Measurements from ENCODE around the gene OSMR.

The OSMR gene

DNA sequence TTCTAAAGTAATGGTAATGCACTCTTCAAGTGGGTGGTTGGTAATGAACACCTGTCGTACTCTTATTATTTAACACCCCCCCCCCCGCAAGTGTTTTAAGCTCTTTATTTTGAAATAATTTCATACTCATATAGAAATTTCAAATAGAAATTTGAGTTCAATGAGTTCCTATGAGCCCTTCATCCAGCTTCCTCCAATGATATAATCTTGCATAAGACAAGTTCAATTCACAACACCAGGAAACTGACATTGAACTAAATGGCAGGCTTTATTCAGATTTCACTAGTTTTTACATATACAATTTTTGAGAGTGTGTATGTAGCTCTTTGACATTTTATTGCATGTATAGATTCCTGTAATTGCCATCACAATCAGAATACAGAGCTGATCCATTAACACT is 30.9 kb upstream of the OSMR start:
- no peaks in the 10 kb centered on the region for H3K4me1 ChIP-seq
- in situ Hi-C loops (cut with MboI; ENCODE audit: low sequenced_read_pairs) = no loop called here
- no peak for DNase-seq (ENCODE audit: low spot score in 2 of 2)
- no peaks in the 10 kb centered on the region for H3K9me3 ChIP-seq
- no peaks in the 10 kb centered on the region for H3K27me3 ChIP-seq (ENCODE audit: low read depth)
- H3K36me3 ChIP-seq (replicated peaks) = no peaks in the 10 kb centered on the region
- no peak overlapping the region for H3K4me3 ChIP-seq

DNA sequence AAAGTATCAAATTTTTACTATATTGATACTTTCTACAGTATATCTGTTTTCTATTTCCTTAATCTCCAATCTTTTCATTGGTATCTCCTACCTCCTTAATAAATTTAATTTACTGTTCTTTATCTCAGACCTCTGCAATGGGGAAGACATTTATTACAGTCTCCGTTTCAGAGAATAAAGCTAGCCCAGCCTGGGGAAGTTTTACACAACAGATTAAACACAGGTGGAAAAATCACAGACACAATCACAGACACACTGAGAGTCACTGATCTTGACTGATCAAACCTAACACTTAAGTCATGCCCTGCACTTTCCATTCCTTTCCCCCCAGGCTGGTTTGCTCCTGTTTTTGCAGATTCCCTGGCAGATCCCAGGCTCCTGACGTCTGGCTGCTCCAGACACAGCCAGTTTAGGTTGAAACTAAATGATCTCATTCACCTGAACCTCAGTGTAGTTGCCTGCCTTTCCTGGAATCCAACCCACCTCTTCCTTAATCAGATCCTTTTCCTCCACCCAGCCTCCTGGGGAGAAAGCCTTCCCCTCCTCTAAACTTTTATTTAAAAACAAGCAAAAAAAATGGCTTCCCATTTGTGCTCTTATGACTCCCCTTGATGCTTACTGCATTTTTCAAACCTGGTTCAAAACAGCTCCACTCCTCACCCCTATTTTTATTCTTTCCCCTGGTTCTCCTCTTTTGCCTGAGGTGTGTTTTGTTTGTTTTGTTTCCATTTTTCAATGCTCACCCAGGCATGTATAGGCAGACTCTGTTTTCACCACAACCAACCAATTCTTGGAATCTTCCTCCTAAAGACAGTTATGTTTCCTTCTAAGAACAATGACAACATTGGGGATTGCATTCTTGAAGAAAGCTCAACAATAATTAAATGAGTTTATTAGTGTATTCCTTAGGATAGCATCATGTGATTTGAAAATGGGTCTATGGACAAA is 29.5 kb upstream of the OSMR start:
- no peak for DNase-seq (ENCODE audit: low spot score in 2 of 2)
- Histone ChIP-seq H3K36me3 (replicated peaks) (no peaks in the 10 kb centered on the region), H3K4me1 (no peaks in the 10 kb centered on the region), H3K27me3 (ENCODE audit: low read depth) (no peaks in the 10 kb centered on the region), H3K9me3 (no peaks in the 10 kb centered on the region), H3K4me3 (no peak overlapping the region)
- in situ Hi-C loops (cut with MboI; ENCODE audit: low sequenced_read_pairs) = no loop called here

DNA sequence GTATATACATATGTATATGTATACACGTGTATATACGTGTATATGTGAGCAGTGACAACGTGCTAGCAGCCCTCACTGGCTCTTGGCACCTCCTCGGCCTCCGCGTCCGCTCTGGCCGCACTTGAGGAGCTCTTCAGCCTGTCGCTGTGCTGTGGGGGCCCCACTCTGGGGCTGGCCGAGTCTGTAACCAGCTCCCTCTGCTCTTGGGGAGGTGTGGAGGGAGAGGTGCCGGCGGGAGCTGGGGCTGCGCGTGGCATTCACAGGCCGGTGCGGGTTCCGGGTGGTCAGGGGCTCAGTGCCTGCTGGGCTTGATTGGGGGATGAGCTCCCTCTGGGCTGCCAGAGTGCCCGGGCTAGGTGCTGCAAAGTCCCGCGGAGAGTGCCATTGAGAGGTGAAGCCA is 24.1 kb upstream of the OSMR start:
- H3K4me1 ChIP-seq = no peaks in the 10 kb centered on the region
- in situ Hi-C loops (cut with MboI; ENCODE audit: low sequenced_read_pairs) = no loop called here

DNA sequence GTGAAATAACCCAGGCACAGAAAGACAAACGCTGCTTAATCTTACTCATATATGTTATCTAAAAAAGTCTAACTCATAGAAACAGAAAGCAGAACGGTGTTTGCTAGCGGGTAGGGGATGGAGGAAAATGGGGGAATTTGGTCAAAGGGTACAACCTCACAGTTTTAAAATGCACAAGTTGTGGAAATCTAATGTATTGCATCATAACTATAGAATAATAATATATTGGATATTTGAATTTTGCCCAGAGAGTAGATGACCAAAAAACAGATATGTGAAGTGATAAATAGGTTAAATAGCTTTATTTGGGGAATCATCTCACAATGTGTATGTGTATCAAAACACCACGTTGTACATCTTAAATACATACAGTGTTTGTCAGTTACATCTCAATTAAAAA is 22.3 kb upstream of the OSMR start:
- in situ Hi-C loops (cut with MboI; ENCODE audit: low sequenced_read_pairs) = no loop called here
- Histone ChIP-seq H3K27me3 (ENCODE audit: low read depth) (no peaks in the 10 kb centered on the region), H3K4me1 (no peaks in the 10 kb centered on the region), H3K36me3 (replicated peaks) (no peaks in the 10 kb centered on the region), H3K4me3 (no peak overlapping the region), H3K9me3 (no peaks in the 10 kb centered on the region)
- DNase-seq (ENCODE audit: low spot score in 2 of 2) = no peak

More for the DNA sequence above, 24.1 kb upstream of the OSMR start:
- Histone ChIP-seq H3K4me3 (no peak overlapping the region), H3K36me3 (replicated peaks) (no peaks in the 10 kb centered on the region), H3K9me3 (no peaks in the 10 kb centered on the region), H3K27me3 (ENCODE audit: low read depth) (no peaks in the 10 kb centered on the region)
- DNase-seq (ENCODE audit: low spot score in 2 of 2) = no peak

DNA sequence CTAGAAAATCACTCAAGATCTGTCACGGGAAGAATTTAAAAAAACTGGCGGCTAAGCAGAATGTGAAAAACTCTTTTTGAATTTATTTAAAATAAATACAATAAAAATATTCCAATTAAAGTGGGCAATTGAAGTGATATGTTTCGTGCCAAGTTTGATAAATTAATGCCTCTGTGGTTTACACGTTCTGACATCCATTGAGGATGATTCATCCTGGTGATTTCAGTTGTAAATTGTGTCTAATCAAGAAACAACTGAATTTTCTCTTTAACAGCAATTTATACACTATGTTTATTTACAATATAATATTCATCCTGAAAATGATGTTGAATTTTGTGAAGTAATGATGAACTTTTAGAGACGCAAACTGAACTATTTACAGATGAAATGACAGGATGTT is 21.0 kb upstream of the OSMR start:
- no peak for DNase-seq (ENCODE audit: low spot score in 2 of 2)
- H3K4me1 ChIP-seq = no peaks in the 10 kb centered on the region
- no peaks in the 10 kb centered on the region for H3K9me3 ChIP-seq
- no peaks in the 10 kb centered on the region for H3K27me3 ChIP-seq (ENCODE audit: low read depth)
- in situ Hi-C loops (cut with MboI; ENCODE audit: low sequenced_read_pairs) = no loop called here
- no peaks in the 10 kb centered on the region for H3K36me3 ChIP-seq (replicated peaks)
- no peak overlapping the region for H3K4me3 ChIP-seq

DNA sequence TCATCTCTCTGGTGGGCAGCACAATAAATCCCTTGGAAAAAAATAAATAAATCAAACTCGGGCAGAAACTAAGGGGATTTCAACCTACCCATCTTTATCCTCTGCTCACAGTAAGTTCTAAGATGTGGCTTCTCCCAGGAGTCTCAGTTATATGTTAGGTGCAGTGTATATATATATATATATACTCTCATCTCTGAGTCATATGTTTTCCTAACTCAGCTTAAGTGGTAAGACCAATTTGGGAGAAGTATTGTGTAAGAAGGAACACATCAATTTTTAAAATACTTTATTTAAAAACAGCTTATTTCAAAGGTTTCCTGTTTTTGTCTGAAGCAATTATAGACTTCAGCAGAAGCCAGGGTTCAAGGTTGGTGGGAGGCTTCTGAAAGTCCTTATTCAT is 20.3 kb upstream of the OSMR start:
- no peaks in the 10 kb centered on the region for H3K4me1 ChIP-seq
- no peaks in the 10 kb centered on the region for H3K9me3 ChIP-seq
- in situ Hi-C loops (cut with MboI; ENCODE audit: low sequenced_read_pairs) = no loop called here
- no peaks in the 10 kb centered on the region for H3K36me3 ChIP-seq (replicated peaks)
- no peaks in the 10 kb centered on the region for H3K27me3 ChIP-seq (ENCODE audit: low read depth)
- no peak overlapping the region for H3K4me3 ChIP-seq
- DNase-seq (ENCODE audit: low spot score in 2 of 2) = no peak

DNA sequence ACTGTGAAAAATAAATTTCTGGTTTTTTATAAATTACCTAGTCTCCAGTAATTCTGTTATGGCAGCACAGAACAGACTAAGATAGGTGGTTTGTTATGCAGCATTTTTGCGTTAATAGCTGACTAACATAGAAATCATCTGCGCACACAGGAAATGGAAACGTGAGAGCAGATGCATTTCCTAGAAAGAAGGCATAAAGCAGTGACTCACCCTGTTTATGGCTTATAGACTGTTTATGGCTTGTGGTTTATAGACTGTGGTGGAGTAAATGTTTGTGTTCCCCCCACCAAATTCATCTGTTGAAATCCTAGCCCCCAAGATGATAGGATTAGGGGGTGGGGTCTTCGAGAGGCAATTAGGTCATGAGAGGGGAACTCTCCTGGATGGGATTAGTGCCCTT is 18.3 kb upstream of the OSMR start:
- H3K27me3 ChIP-seq (ENCODE audit: low read depth) = no peaks in the 10 kb centered on the region
- no peaks in the 10 kb centered on the region for H3K36me3 ChIP-seq (replicated peaks)
- no peak for DNase-seq (ENCODE audit: low spot score in 2 of 2)
- H3K4me3 ChIP-seq = no peak overlapping the region
- H3K4me1 ChIP-seq = no peaks in the 10 kb centered on the region
- in situ Hi-C loops (cut with MboI; ENCODE audit: low sequenced_read_pairs) = no loop called here
- no peaks in the 10 kb centered on the region for H3K9me3 ChIP-seq

DNA sequence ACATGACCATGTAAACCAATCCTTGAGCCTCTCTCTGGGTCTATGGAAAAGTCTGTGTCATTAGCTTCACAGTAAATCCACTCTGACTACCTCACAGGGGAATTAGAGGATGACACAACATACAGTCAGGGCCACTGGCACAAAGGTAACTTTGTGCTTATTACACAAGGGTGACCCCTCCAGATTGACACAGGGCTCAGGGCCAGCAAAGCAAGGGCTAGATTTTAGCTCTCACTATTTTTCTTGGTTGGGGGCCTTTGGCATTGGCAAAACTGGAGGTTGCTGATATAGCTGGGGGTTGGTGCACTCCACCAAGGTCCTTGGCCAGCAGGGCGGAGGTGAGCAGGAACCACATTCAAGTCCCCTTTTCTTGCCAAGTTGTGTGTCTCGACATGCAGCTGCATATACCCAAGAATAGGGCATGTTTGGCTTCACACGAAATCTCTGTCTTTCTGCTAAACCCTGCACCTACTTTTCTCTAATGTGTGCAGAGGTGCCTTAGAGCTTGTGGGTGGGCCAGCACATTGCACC is 15.2 kb upstream of the OSMR start:
- Histone ChIP-seq H3K4me1 (no peaks in the 10 kb centered on the region), H3K4me3 (no peak overlapping the region), H3K36me3 (replicated peaks) (no peaks in the 10 kb centered on the region), H3K27me3 (ENCODE audit: low read depth) (no peaks in the 10 kb centered on the region), H3K9me3 (no peaks in the 10 kb centered on the region)
- DNase-seq (ENCODE audit: low spot score in 2 of 2) = no peak
- in situ Hi-C loops (cut with MboI; ENCODE audit: low sequenced_read_pairs) = loop anchor here (10.0 kb wide), 1 partner anchor 94 kb away; no protein-coding TSS in a partner anchor

DNA sequence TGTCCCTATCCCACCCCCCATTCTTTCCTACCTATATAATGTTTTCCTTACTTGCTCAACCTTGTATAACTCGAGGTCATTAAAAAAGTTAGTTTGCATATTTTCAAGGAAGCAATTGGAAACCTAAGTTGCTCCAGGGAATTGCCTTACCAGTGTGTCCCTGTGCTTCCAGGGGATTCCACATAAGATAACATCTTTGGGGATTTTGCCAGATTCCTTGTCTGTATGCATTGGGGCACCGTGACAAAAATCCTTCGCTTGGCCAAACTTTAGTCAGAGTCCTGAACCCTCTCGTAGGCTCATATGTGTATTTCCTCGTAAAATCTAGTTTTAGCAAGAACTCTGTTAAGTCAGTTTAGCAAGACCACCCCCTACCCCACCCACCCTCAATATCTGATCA is 14.7 kb upstream of the OSMR start:
- Histone ChIP-seq H3K27me3 (ENCODE audit: low read depth) (no peaks in the 10 kb centered on the region), H3K9me3 (no peaks in the 10 kb centered on the region), H3K4me3 (no peak overlapping the region), H3K4me1 (no peaks in the 10 kb centered on the region), H3K36me3 (replicated peaks) (no peaks in the 10 kb centered on the region)
- no peak for DNase-seq (ENCODE audit: low spot score in 2 of 2)
- in situ Hi-C loops (cut with MboI; ENCODE audit: low sequenced_read_pairs) = loop anchor here (10.0 kb wide), 1 partner anchor 94 kb away; no protein-coding TSS in a partner anchor

DNA sequence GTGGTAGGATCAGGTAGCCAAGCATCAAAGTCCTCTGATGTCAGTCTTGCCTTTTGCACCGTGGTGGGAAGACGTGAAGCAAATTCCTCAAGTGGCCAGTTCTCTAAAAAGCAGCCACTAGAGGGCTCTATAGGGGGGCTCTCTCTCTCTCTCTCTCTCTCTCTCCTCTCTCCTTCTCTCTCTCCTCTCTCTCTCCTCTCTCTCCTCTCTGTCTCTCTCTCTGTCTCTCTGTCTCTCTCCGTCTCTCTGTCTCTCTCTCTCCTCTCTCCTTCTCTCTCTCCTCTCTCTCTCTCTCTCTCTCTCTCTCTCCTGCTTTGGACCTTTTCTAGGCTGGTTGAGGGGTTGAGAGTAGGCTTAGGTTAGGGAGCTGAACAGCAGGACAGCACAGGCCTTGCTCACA is 13.9 kb upstream of the OSMR start:
- in situ Hi-C loops (cut with MboI; ENCODE audit: low sequenced_read_pairs) = loop anchor here (10.0 kb wide), 1 partner anchor 93 kb away; no protein-coding TSS in a partner anchor
- DNase-seq (ENCODE audit: low spot score in 2 of 2) = peak; percentile 31 to 49
- Histone ChIP-seq H3K36me3 (replicated peaks) (no peaks in the 10 kb centered on the region), H3K4me1 (no peaks in the 10 kb centered on the region), H3K9me3 (no peaks in the 10 kb centered on the region), H3K27me3 (ENCODE audit: low read depth) (no peaks in the 10 kb centered on the region), H3K4me3 (no peak overlapping the region)

DNA sequence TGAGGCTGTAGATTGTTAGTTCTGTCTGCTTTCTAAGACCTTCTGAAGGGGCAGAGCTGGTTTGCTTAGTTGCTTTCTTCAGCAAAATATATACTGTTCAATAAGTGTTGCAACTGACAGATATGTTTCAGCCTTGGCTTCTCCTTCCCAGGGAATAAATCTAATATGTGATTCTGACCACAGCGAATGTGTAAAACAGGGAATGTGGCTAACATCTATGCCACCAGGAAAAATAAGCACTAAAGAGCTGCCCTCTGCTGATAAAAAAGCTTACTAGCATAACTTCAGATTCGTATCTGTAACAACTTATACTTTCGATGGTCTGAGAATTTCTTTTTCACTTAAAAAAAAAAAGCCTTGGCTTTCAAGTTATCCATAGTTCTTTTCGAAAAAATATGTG is 13.0 kb upstream of the OSMR start:
- Histone ChIP-seq H3K4me3 (no peak overlapping the region), H3K27me3 (ENCODE audit: low read depth) (no peaks in the 10 kb centered on the region), H3K36me3 (replicated peaks) (no peaks in the 10 kb centered on the region), H3K4me1 (no peaks in the 10 kb centered on the region), H3K9me3 (no peaks in the 10 kb centered on the region)
- DNase-seq (ENCODE audit: low spot score in 2 of 2) = no peak
- in situ Hi-C loops (cut with MboI; ENCODE audit: low sequenced_read_pairs) = loop anchor here (10.0 kb wide), 1 partner anchor 92 kb away; no protein-coding TSS in a partner anchor

DNA sequence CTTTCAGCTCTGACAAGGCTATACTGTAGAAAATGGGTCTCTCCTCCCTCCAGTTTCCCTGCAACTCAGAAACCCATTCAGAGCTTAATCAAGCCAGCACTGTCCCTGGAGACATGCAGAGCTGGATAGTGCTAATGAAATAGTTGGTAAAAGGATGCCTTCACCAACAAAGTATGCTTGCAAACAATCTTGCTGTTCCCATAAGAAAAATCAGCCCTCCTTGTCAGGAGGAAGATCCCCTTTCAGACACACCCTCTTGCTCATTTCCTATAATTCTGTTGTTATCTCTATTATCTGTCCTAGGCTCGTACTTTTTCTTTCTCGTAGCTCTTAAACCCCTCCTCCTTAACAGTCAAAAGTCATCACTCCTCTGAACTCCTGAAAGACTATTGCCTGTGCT is 9.9 kb upstream of the OSMR start:
- H3K4me1 ChIP-seq = no peaks in the 10 kb centered on the region
- H3K27me3 ChIP-seq (ENCODE audit: low read depth) = no peaks in the 10 kb centered on the region
- H3K36me3 ChIP-seq (replicated peaks) = no peaks in the 10 kb centered on the region
- H3K9me3 ChIP-seq = no peaks in the 10 kb centered on the region
- no peak for DNase-seq (ENCODE audit: low spot score in 2 of 2)
- in situ Hi-C loops (cut with MboI; ENCODE audit: low sequenced_read_pairs) = loop anchor here (10.0 kb wide), 1 partner anchor 89 kb away; no protein-coding TSS in a partner anchor
- no peak overlapping the region for H3K4me3 ChIP-seq

DNA sequence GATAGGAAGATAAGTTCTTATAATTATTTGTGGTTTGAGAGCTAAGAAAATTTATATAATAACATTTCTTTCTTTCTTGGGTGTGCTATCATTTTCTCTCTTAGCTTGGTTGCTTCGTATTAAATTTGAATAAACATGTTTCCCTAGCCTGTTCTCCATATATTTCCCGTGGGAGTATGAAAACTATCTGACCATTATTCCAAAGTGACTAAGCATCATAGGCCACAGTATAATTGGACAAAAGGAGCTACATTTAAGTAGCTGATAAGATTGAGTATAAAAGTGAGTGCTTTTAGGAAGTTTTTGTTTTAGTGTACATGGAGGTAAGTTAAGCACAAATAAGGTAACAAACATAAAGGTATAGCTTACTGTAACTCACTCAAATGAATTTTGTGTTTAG is 8.4 kb upstream of the OSMR start:
- Histone ChIP-seq H3K4me1 (no peaks in the 10 kb centered on the region), H3K4me3 (no peak overlapping the region), H3K9me3 (no peaks in the 10 kb centered on the region), H3K36me3 (replicated peaks) (no peaks in the 10 kb centered on the region), H3K27me3 (ENCODE audit: low read depth) (no peaks in the 10 kb centered on the region)
- DNase-seq (ENCODE audit: low spot score in 2 of 2) = no peak
- in situ Hi-C loops (cut with MboI; ENCODE audit: low sequenced_read_pairs) = loop anchor here (10.0 kb wide), 1 partner anchor 87 kb away; no protein-coding TSS in a partner anchor

DNA sequence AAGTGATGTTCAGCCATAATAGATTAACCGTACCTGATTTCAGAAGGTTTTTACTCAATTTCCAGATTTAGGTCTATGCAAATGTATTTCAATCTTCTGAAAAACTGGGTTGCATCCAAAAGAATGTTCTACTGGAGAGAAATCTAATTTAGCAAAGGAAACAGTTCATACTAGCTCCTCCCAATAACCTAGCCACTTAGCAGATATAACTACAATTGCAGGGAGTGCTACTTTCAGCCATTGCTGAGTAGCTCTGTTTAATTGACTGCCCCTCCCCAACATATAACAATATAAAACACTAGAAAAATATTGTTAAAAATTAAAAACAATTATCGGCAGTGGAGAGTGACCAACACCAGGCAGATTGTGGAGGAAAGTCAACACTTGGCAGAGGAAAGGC is 7.9 kb upstream of the OSMR start:
- Histone ChIP-seq H3K4me3 (no peak overlapping the region), H3K4me1 (no peaks in the 10 kb centered on the region), H3K36me3 (replicated peaks) (no peaks in the 10 kb centered on the region), H3K27me3 (ENCODE audit: low read depth) (no peaks in the 10 kb centered on the region), H3K9me3 (no peaks in the 10 kb centered on the region)
- DNase-seq (ENCODE audit: low spot score in 2 of 2) = no peak
- in situ Hi-C loops (cut with MboI; ENCODE audit: low sequenced_read_pairs) = loop anchor here (10.0 kb wide), 1 partner anchor 87 kb away; no protein-coding TSS in a partner anchor

Data from HAP-1 (cell line).